Activated CD8-positive, alpha-beta T cell treated with anti-CD3 and anti-CD28 coated beads for 36 hours (primary cell): ENCODE data around the gene SYT6. TPM values are rescaled to one million over a fixed set of nuclear protein-coding genes. Genes with fewer than 3 reads are reported as not detected.

Source experiments
- ATAC-seq: fragments of 200-7000 bp; cut with Tn5 transposase; one replicate; pipeline ENCODE4 v1.10.0; 2021; ENCODE audit warnings: mild to moderate bottlenecking, moderate library complexity
- CTCF ChIA-PET: fragments of 350-600 bp; sonication (Branson Sonifier 250); formaldehyde crosslinking; loops from one replicate; lab custom pipeline; 2021; ENCODE audit warnings: antibody characterized with exemption; lab: Charles Lee
- POLR2A ChIA-PET: fragments of 350-600 bp; sonication (Branson Sonifier 250); formaldehyde crosslinking; loops from one replicate; lab custom pipeline; 2021; ENCODE audit warnings: antibody characterized with exemption; lab: Charles Lee
- DNase-seq: peaks from one replicate; pipeline ENCODE4 v3.0.0-alpha.2; 2020
- H3K27ac Mint-ChIP-seq: one replicate; pipeline ENCODE4 v1.8.0; 2021; ENCODE audit warnings: mild to moderate bottlenecking, mixed read lengths
- H3K27me3 Mint-ChIP-seq: one replicate; pipeline ENCODE4 v1.8.0; 2021; ENCODE audit warnings: mixed read lengths
- H3K36me3 Mint-ChIP-seq: one replicate; pipeline ENCODE4 v1.8.0; 2021; ENCODE audit warnings: low read depth, mixed read lengths
- H3K4me1 Mint-ChIP-seq: one replicate; pipeline ENCODE4 v1.8.0; 2021; ENCODE audit warnings: low read depth, mixed read lengths
- H3K4me3 Mint-ChIP-seq: one replicate; pipeline ENCODE4 v1.8.0; 2021; ENCODE audit warnings: mild to moderate bottlenecking, moderate library complexity, mixed read lengths
- H3K9me3 Mint-ChIP-seq: one replicate; pipeline ENCODE4 v1.8.0; 2021; ENCODE audit warnings: mixed read lengths
- CTCF ChIP-seq: fragments of 200-600 bp; IDR thresholded peaks from one replicate; pipeline ENCODE4 v1.8.0; 2022; ENCODE audit warnings: antibody characterized with exemption, mild to moderate bottlenecking
- intact Hi-C: fragments of 100-400 bp; cut with micrococcal nuclease; formaldehyde crosslinking; loops from one replicate; pipeline ENCODE4 v1.10.0; 2022
- total RNA-seq, 2 experiments: library from RNA; stranded (reverse); gene quantifications; one replicate each; pipeline ENCODE4 v1.2.3, GENCODE V29; 2021

Gene SYT6
- total RNA-seq, 2 experiments from 2014 or later, result not detected

- H3K27me3 Mint-ChIP-seq, result peaks cover 7% of the 10 kb centered on the region
- H3K4me3 Mint-ChIP-seq, result no peak overlapping the region
- CTCF ChIA-PET, result no interaction called here
- ATAC-seq (no peak), DNase-seq (no peak)
- no peak overlapping the region for H3K27ac Mint-ChIP-seq
- no peaks in the 10 kb centered on the region for H3K9me3 Mint-ChIP-seq
- no peaks in the 10 kb centered on the region for H3K36me3 Mint-ChIP-seq
- POLR2A ChIA-PET, result no interaction called here
- intact Hi-C loops, result no loop called here
- no peak for TF ChIP-seq CTCF
- H3K4me1 Mint-ChIP-seq, result no peaks in the 10 kb centered on the region
These were observed 65.0 kb downstream of the SYT6 start for GRCh38 chr1:114088392-114089299.

GRCh38 chr1:114087495-114087894 lies 66.2 kb downstream of the SYT6 start:
- intact Hi-C loops, result no loop called here
- Mint-ChIP-seq H3K27me3 (peaks cover 7% of the 10 kb centered on the region), H3K36me3 (no peaks in the 10 kb centered on the region), H3K4me1 (no peaks in the 10 kb centered on the region), H3K4me3 (no peak overlapping the region), H3K9me3 (no peaks in the 10 kb centered on the region), H3K27ac (no peak overlapping the region)
- ChIA-PET POLR2A (no interaction called here), CTCF (no interaction called here)
- no peak for TF ChIP-seq CTCF
- ATAC-seq (no peak), DNase-seq (no peak)

DNA sequence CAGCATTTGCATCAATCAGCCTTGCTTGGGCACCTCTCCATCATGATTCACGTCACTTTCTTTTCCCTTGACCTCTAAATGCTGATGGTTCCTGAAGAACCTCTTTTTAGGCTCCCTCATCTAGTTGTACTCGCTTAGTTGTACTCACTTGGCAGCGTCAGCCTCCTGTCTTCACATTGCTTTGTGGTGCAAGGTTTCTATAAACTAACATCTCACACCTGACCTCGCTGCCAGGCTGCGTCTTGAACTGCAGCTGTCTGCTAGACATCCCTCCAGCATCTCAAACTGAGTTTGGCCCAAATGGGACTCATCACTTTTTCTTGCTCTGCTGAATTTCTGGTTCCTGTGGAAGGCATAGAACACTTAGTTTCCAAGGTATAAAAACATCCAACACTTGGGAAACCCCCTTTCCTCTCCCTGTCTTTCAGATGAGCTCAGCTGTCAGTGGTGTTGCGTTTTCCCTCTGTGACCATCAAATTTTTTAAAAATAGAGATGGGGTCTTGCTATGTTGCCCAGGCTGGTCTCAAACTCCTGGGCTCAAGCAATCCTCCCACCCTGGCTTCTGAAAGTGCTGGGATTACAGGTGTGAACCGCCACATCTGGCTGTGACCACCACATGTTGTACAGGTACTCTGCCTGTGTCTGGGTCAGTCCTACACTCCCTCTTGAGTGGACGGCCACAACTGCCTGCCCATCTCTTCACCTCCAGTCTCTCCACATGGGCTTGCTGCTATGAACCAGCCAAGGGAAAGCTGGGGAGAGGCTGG lies 66.9 kb downstream of the SYT6 start:
- Mint-ChIP-seq H3K4me1 (no peaks in the 10 kb centered on the region), H3K27me3 (peaks cover 6% of the 10 kb centered on the region), H3K4me3 (no peak overlapping the region), H3K36me3 (no peaks in the 10 kb centered on the region), H3K27ac (no peak overlapping the region), H3K9me3 (no peaks in the 10 kb centered on the region)
- POLR2A ChIA-PET, result no interaction called here
- TF ChIP-seq CTCF, result no peak
- CTCF ChIA-PET, result no interaction called here
- intact Hi-C loops, result no loop called here
- no peak for DNase-seq
- no peak for ATAC-seq

DNA sequence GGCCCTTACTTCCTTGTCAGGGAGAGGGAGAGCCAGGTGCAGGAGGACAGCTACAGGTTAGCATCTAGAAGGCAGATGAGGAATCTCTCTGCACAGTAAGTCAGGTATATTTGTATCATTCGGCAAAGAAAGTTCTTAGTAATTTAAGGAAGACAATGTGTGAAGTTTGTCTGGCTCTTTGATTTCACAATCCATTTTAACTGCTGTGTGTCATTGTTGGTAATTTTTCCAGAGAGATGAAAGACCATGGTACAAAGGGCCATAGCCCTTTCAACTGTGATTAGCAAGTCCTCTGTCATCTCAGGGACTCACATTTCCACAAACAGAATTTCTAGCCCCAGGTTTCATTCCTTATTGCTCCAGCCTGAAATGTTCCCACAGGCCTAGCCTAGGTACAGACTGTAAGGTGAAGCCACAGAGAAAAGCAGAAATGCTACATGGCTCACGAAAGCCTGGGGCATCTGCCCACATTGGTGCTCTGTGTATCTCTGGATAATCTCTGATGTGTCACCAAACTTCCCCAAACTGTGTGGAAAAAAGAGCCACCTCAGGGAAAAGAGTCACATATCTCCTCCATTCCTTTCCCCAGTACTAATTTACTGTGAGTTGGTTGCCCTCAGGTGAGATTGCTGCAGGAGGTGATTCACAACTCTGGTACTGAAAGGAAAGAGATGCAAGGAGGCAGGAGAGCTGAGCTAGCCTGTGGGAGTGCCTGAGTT lies 70.6 kb downstream of the SYT6 start:
- ATAC-seq (no peak), DNase-seq (no peak)
- H3K27me3 Mint-ChIP-seq, result peaks cover 3% of the 10 kb centered on the region
- POLR2A ChIA-PET, result no interaction called here
- intact Hi-C loops, result no loop called here
- H3K4me1 Mint-ChIP-seq, result peaks cover 2% of the 10 kb centered on the region
- CTCF ChIA-PET, result interaction anchor here (1.1 kb wide), 1 partner anchor 105 kb away, joined by 3 read pairs; no protein-coding TSS in a partner anchor
- no peaks in the 10 kb centered on the region for H3K36me3 Mint-ChIP-seq
- no peaks in the 10 kb centered on the region for H3K9me3 Mint-ChIP-seq
- no peak for TF ChIP-seq CTCF
- no peak overlapping the region for H3K27ac Mint-ChIP-seq
- no peak overlapping the region for H3K4me3 Mint-ChIP-seq
